Measurements from ENCODE around the gene WNT9A.
A peak's percentile ranks its signal among the peaks of the same experiment; 100 is the strongest.
"Not testable (repeated sequence)": the region's sequence is repeated elsewhere in the genome, so short reads cannot be mapped to it uniquely, and the experiment has no call there.

WNT9A gene

GRCh38 chr1:227910511-227911153 lies 37.1 kb downstream of the WNT9A start:
- DNase-seq (ENCODE audit: low spot score), result peak; percentile 35

GRCh38 chr1:227909923-227910328 lies 37.8 kb downstream of the WNT9A start:
- not testable (repeated sequence) for DNase-seq (ENCODE audit: low spot score)

GRCh38 chr1:227909188-227909587 lies 38.5 kb downstream of the WNT9A start:
- DNase-seq (ENCODE audit: low spot score), result no peak

GRCh38 chr1:227908359-227908758 lies 39.4 kb downstream of the WNT9A start:
- DNase-seq (ENCODE audit: low spot score), result no peak

- no peak for DNase-seq (ENCODE audit: low spot score)
Measured at GRCh38 chr1:227907439-227908015, 40.2 kb downstream of the WNT9A start.

- no peak for DNase-seq (ENCODE audit: low spot score)
Measured at GRCh38 chr1:227906550-227907071, 41.1 kb downstream of the WNT9A start.

- no peak for DNase-seq (ENCODE audit: low spot score)
Measured at GRCh38 chr1:227905573-227906487, 41.9 kb downstream of the WNT9A start.

GRCh38 chr1:227904541-227905335 lies 43.0 kb downstream of the WNT9A start:
- no peak for DNase-seq (ENCODE audit: low spot score)

GRCh38 chr1:227903614-227904501 lies 43.9 kb downstream of the WNT9A start:
- peak; percentile 54 for DNase-seq (ENCODE audit: low spot score)

GRCh38 chr1:227903061-227903521 lies 44.6 kb downstream of the WNT9A start:
- DNase-seq (ENCODE audit: low spot score), result no peak

- no peak for DNase-seq (ENCODE audit: low spot score)
Measured at GRCh38 chr1:227902641-227902990, 45.1 kb downstream of the WNT9A start.

- no peak for DNase-seq (ENCODE audit: low spot score)
Measured at GRCh38 chr1:227901906-227902640, 45.7 kb downstream of the WNT9A start.

- DNase-seq (ENCODE audit: low spot score), result no peak
Measured at GRCh38 chr1:227901239-227901905, 46.4 kb downstream of the WNT9A start.

GRCh38 chr1:227900571-227901051 lies 47.1 kb downstream of the WNT9A start:
- no peak for DNase-seq (ENCODE audit: low spot score)

GRCh38 chr1:227899820-227900449 lies 47.8 kb downstream of the WNT9A start:
- no peak for DNase-seq (ENCODE audit: low spot score)

GRCh38 chr1:227899141-227899819 lies 48.5 kb downstream of the WNT9A start:
- DNase-seq (ENCODE audit: low spot score), result no peak

GRCh38 chr1:227898502-227899140 lies 49.1 kb downstream of the WNT9A start:
- DNase-seq (ENCODE audit: low spot score), result no peak
